Stomach (tissue), 9 donors: Measurements from ENCODE around the gene AGAP1. TPM values are rescaled to one million over a fixed set of nuclear protein-coding genes. Genes with fewer than 3 reads are reported as not detected.

ENCODE experiments used
- DNase-seq, 2 donors: peaks; one replicate each; pipeline versions ENCODE4 v3.0.0 to v3.0.0-alpha.2; 2013 to 2019
- H3K27ac ChIP-seq, 5 donors: fragments of 200-600 bp in 4 of 5; sonication (generic) in 4 of 5; one replicate each; pipeline ENCODE4 v1.5.1; 2013 to 2019; ENCODE audit warnings: mild to moderate bottlenecking in 1 of 5, moderate library complexity in 1 of 5
- H3K27me3 ChIP-seq, 3 donors: fragments of 200-600 bp; sonication (generic); one replicate each; pipeline ENCODE4 v1.5.1; 2017 to 2019; ENCODE audit warnings: mixed run types in 1 of 3
- H3K36me3 ChIP-seq, 4 donors: fragments of 200-600 bp; sonication (generic); 1 replicate in 3 of 4; 2 replicates in 1 of 4; pipeline ENCODE4 v1.5.1; 2016 to 2019
- H3K4me1 ChIP-seq, 4 donors: fragments of 200-600 bp; sonication (generic); one replicate each; pipeline ENCODE4 v1.5.1; 2016 to 2019
- H3K4me3 ChIP-seq, 4 donors: fragments of 200-600 bp; sonication (generic) in 3 of 4; one replicate each; pipeline ENCODE4 v1.5.1; 2016 to 2019; ENCODE audit warnings: mild to moderate bottlenecking in 1 of 4
- H3K9me3 ChIP-seq, 4 donors: fragments of 200-600 bp; sonication (generic); one replicate each; pipeline ENCODE4 v1.5.1; 2016 to 2019
- CTCF ChIP-seq, 7 experiments: fragments of 450-650 bp in 4 of 7; fragments of 200-600 bp in 3 of 7; sonication (generic) in 3 of 7; IDR thresholded peaks; one replicate each; pipeline ENCODE4 v1.5.1; 2016 to 2019; ENCODE audit warnings: antibody characterized with exemption in 7 of 7, control low read depth in 2 of 7, mild to moderate bottlenecking in 1 of 7
- EP300 ChIP-seq: sonication (generic); formaldehyde crosslinking; IDR thresholded peaks from one replicate; pipeline ENCODE4 v1.6.1; 2017; ENCODE audit warnings: antibody characterized with exemption
- POLR2A ChIP-seq, 4 donors: fragments of 450-650 bp; IDR thresholded peaks; one replicate each; pipeline ENCODE4 v1.6.1; 2016; ENCODE audit warnings: antibody characterized with exemption in 4 of 4, control low read depth in 2 of 4, mild to moderate bottlenecking in 1 of 4, moderate library complexity in 1 of 4
- POLR2AphosphoS5 ChIP-seq, 3 donors: sonication (generic); formaldehyde crosslinking; IDR thresholded peaks; one replicate each; pipeline ENCODE4 v1.6.1; 2016; ENCODE audit warnings: antibody characterized with exemption in 3 of 3
- WGBS, 5 donors: extraction: QIAGEN DNeasy Blood & Tissue Kit in 3 of 5; methylation state at CpG; one replicate each; pipeline versions ENCODE4 v1.1.5 to v1.1.7; 2013 to 2018; 5-methylcytosine and 5-hydroxymethylcytosine counted together
- intact Hi-C: fragments of 100-400 bp; cut with DNase I; formaldehyde crosslinking; loops from one replicate; pipeline ENCODE4 v1.15.1; 2023; ENCODE audit warnings: low total_unique reads
- polyA plus RNA-seq, 3 donors: library from polyadenylated mRNA; stranded (reverse); fragments of 200-250 nt; gene quantifications; one replicate each; pipeline ENCODE4 v1.2.3, GENCODE V29; 2013
- total RNA-seq, 5 donors: library from RNA; depleted of rRNA; stranded (reverse); fragments of >200 nt; gene quantifications; one replicate each; pipeline versions ENCODE4 v1.1.0 to v1.2.3, GENCODE V29; 2014 to 2016
- donor health status: healthy with polysubstance abuse.
- donor health status: Bipolar disorder and iron deficiency.
- donor health status: healthy.

AGAP1 gene
- total and polyA plus RNA-seq, 8 donors: 4.2 to 139 (median 35.0) TPM

- H3K4me3 ChIP-seq: peak overlapping the region; percentile 58 to 80 (median 64)
- no peaks in the 10 kb centered on the region for H3K36me3 ChIP-seq
- intact Hi-C loops: no loop called here
- H3K4me1 ChIP-seq: peaks cover 20 to 64% (median 35%) of the 10 kb centered on the region in 4 donors
- 33 to 77% (median 50%) methylated on average over 12 to 64 of the region's 64 CpGs for WGBS, 5 donors
- peak in 1 of 2 donors; percentile 36 for DNase-seq
- H3K9me3 ChIP-seq: no peaks in the 10 kb centered on the region
- H3K27me3 ChIP-seq: peaks cover 0 to 19% (median 6%) of the 10 kb centered on the region in 3 donors
- H3K27ac ChIP-seq: peak overlapping the region in 3 of 5 donors; percentile 20 to 80 (median 79)
- TF ChIP-seq POLR2A (IDR thresholded peaks at IDR 0.05) (no peak), POLR2AphosphoS5 (IDR thresholded peaks at IDR 0.05) (no peak), CTCF (IDR thresholded peaks at IDR 0.05) (no peak), EP300 (no peak)
Observed at GRCh38 chr2:235670974-235671787, 177.3 kb downstream of the AGAP1 start.

- peaks cover 0 to 19% (median 6%) of the 10 kb centered on the region in 3 donors for H3K27me3 ChIP-seq
- no peak overlapping the region for H3K27ac ChIP-seq
- H3K4me1 ChIP-seq: peaks cover 16 to 60% (median 30%) of the 10 kb centered on the region in 4 donors
- no peak for DNase-seq
- H3K9me3 ChIP-seq: no peaks in the 10 kb centered on the region
- H3K36me3 ChIP-seq: no peaks in the 10 kb centered on the region
- WGBS, 5 donors: 70 to 83% (median 80%) methylated on average over 3 of the region's 3 CpGs
- intact Hi-C loops: no loop called here
- no peak overlapping the region for H3K4me3 ChIP-seq
- TF ChIP-seq POLR2AphosphoS5 (IDR thresholded peaks at IDR 0.05) (no peak), POLR2A (IDR thresholded peaks at IDR 0.05) (no peak), EP300 (no peak), CTCF (IDR thresholded peaks at IDR 0.05) (no peak)
Observed at GRCh38 chr2:235672720-235673119, 178.9 kb downstream of the AGAP1 start.

GRCh38 chr2:235674146-235674545, 180.3 kb downstream of the AGAP1 start:
- DNase-seq: no peak
- H3K4me3 ChIP-seq: no peak overlapping the region
- H3K36me3 ChIP-seq: no peaks in the 10 kb centered on the region
- TF ChIP-seq CTCF (IDR thresholded peaks at IDR 0.05): no peak
- no peak for TF ChIP-seq EP300
- no peak for TF ChIP-seq POLR2A (IDR thresholded peaks at IDR 0.05)
- no peak for TF ChIP-seq POLR2AphosphoS5 (IDR thresholded peaks at IDR 0.05)
- no peaks in the 10 kb centered on the region for H3K9me3 ChIP-seq
- peaks cover 0 to 19% (median 6%) of the 10 kb centered on the region in 3 donors for H3K27me3 ChIP-seq
- 54 to 74% (median 65%) methylated on average over 7 of the region's 7 CpGs for WGBS, 5 donors
- intact Hi-C loops: no loop called here
- peaks cover 16 to 62% (median 32%) of the 10 kb centered on the region in 4 donors for H3K4me1 ChIP-seq
- no peak overlapping the region for H3K27ac ChIP-seq

- DNase-seq: no peak
- WGBS, 5 donors: 84 to 96% (median 92%) methylated on average over 4 of the region's 4 CpGs
- H3K27me3 ChIP-seq: peaks cover 0 to 19% (median 6%) of the 10 kb centered on the region in 3 donors
- intact Hi-C loops: no loop called here
- TF ChIP-seq CTCF (IDR thresholded peaks at IDR 0.05) (no peak), POLR2AphosphoS5 (IDR thresholded peaks at IDR 0.05) (no peak), POLR2A (IDR thresholded peaks at IDR 0.05) (no peak), EP300 (no peak)
- H3K4me3 ChIP-seq: no peak overlapping the region
- no peaks in the 10 kb centered on the region for H3K36me3 ChIP-seq
- no peak overlapping the region for H3K27ac ChIP-seq
- H3K4me1 ChIP-seq: peaks cover 16 to 68% (median 39%) of the 10 kb centered on the region in 4 donors
- no peaks in the 10 kb centered on the region for H3K9me3 ChIP-seq
Observed at GRCh38 chr2:235674812-235675211, 181.0 kb downstream of the AGAP1 start.
